T-helper 2 cell treated with Interferon-gamma antibody and Interleukin-4, amounts not matched to agents 5 μg/mL and 100 μg/mL, for 36 hours (primary cell): ENCODE measurements around the gene SLC16A7.

ENCODE experiments used
- DNase-seq: peaks from one replicate; pipeline ENCODE4 v3.0.0; 2021; ENCODE audit warnings: low spot score
- H3K27ac Mint-ChIP-seq: one replicate; pipeline ENCODE4 v1.8.0; 2021; ENCODE audit warnings: mild to moderate bottlenecking, mixed read lengths
- H3K27me3 Mint-ChIP-seq: one replicate; pipeline ENCODE4 v1.8.0; 2021; ENCODE audit warnings: low read depth, mixed read lengths
- H3K36me3 Mint-ChIP-seq: one replicate; pipeline ENCODE4 v1.8.0; 2021; ENCODE audit warnings: low read depth, mixed read lengths
- H3K4me1 Mint-ChIP-seq: one replicate; pipeline ENCODE4 v1.8.0; 2021; ENCODE audit warnings: low read depth, mixed read lengths
- H3K4me3 Mint-ChIP-seq: one replicate; pipeline ENCODE4 v1.8.0; 2022; ENCODE audit warnings: mild to moderate bottlenecking, moderate library complexity, mixed read lengths
- H3K9me3 Mint-ChIP-seq: one replicate; pipeline ENCODE4 v1.8.0; 2021; ENCODE audit warnings: mixed read lengths

SLC16A7 gene, protein sequence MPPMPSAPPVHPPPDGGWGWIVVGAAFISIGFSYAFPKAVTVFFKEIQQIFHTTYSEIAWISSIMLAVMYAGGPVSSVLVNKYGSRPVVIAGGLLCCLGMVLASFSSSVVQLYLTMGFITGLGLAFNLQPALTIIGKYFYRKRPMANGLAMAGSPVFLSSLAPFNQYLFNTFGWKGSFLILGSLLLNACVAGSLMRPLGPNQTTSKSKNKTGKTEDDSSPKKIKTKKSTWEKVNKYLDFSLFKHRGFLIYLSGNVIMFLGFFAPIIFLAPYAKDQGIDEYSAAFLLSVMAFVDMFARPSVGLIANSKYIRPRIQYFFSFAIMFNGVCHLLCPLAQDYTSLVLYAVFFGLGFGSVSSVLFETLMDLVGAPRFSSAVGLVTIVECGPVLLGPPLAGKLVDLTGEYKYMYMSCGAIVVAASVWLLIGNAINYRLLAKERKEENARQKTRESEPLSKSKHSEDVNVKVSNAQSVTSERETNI

DNA sequence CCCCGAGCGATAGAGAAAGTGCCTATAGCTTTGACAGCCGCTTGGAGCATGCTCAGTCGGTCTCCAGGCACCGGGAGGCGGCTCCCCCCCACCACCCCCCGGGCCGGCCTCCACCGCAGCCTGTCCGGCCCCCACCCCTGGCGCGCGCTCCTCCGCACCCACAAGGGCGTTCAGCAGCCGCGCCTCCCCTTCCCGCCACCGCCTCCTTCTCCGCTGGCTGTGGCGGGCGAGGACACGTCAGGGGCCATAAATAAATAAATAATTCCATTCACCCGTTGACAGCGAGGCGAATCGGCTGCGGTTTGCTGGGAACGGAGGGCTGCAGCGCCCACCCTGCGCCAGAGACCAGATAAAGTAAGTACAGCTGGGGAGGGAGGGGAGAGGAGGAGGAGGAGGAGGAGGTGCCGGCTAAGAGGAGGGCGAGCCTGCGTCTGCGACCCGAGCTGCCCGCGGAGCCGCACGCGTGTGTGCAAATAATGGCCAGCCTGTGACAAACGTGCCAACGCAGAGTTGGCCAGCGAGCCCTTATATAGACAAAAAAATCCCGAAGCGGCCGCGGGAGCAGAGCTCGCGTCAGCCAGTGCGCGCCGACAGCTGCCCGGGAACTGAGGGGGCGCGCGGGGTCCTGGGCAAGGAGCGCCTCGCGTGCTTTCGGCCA lies at the start of gene SLC16A7:
Gene SLC16A7, plus strand, starts transcription at position 147 of the 658 bp plus-strand sequence. CDS start 108,773 bp downstream, outside the sequence.
- H3K27ac Mint-ChIP-seq, result peak within 1 kb of the TSS; percentile 97
- peak; percentile 79 for DNase-seq
- peak within 1 kb of the TSS; percentile 91 for H3K4me3 Mint-ChIP-seq
- no peaks in the 10 kb centered on the region for H3K27me3 Mint-ChIP-seq
- H3K9me3 Mint-ChIP-seq, result no peaks in the 10 kb centered on the region
- peaks cover 42% of the 10 kb centered on the region for H3K4me1 Mint-ChIP-seq
- peaks cover 31% of the 10 kb centered on the region for H3K36me3 Mint-ChIP-seq

DNA sequence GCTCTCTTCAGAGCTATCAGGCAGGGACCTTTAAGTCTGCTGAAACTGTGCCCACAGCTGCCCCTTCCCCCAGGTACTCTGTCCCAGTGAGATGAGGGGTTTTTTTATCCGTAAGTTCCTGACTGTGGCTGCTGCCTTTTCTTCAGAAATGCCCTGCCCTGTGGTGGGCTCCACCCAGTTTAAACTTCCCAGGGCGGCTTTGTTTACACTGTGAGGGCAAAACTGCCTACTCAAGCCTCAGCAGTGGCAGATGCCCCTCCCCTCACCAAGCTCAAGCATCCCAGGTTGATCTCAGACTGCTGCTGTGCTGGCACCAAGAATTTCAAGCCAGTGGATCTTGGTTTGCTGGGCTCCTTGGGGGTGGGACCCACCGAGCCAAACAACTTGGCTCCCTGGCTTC lies 46.9 kb upstream of the SLC16A7 start:
- H3K4me1 Mint-ChIP-seq, result peaks cover 6% of the 10 kb centered on the region
- H3K36me3 Mint-ChIP-seq, result no peaks in the 10 kb centered on the region
- no peak for DNase-seq
- no peaks in the 10 kb centered on the region for H3K27me3 Mint-ChIP-seq
- no peak overlapping the region for H3K27ac Mint-ChIP-seq
- no peak overlapping the region for H3K4me3 Mint-ChIP-seq
- no peaks in the 10 kb centered on the region for H3K9me3 Mint-ChIP-seq

DNA sequence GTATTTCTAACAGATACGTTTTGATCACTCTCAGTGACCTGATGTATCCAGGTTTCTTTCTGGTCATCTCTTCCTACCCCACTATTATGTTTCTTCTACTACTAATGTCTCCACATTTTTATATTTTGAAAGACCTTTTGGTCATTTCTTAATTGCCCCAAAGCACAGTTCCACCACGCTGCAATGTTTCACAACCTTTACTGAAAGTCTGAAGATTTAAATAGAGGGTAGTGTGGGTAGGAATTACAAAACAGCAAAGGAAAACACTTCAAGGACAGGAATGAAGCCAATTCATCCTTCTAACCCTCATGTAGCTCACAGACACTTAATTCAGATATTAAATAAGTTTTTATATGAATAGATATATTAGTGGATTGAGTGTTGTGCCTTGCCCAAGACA lies 36.1 kb upstream of the SLC16A7 start:
- peaks cover 4% of the 10 kb centered on the region for H3K27me3 Mint-ChIP-seq
- H3K4me3 Mint-ChIP-seq, result no peak overlapping the region
- H3K4me1 Mint-ChIP-seq, result no peaks in the 10 kb centered on the region
- no peaks in the 10 kb centered on the region for H3K9me3 Mint-ChIP-seq
- H3K27ac Mint-ChIP-seq, result no peak overlapping the region
- no peaks in the 10 kb centered on the region for H3K36me3 Mint-ChIP-seq
- DNase-seq, result no peak

DNA sequence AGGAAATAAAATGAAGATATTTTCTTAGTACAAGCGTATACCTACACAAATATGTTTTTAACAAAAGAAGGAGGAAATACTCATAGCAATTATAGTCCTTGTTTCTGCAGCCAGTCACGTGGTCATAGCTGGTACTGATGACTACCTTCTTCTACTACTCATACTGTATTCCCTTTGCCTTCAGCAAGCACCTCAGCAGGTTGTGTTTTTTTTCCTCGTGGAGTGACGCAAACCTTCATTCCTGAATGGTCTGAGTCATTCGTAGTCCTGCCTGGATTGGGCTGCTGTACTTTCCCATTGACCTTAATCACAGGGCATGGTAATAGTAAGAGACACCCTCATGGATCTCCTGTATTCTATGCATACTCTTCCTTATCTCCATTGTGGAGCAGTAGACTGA lies 25.7 kb upstream of the SLC16A7 start:
- Mint-ChIP-seq H3K4me3 (no peak overlapping the region), H3K9me3 (no peaks in the 10 kb centered on the region), H3K36me3 (no peaks in the 10 kb centered on the region), H3K4me1 (peaks cover 9% of the 10 kb centered on the region), H3K27me3 (peaks cover 12% of the 10 kb centered on the region), H3K27ac (no peak overlapping the region)
- no peak for DNase-seq

DNA sequence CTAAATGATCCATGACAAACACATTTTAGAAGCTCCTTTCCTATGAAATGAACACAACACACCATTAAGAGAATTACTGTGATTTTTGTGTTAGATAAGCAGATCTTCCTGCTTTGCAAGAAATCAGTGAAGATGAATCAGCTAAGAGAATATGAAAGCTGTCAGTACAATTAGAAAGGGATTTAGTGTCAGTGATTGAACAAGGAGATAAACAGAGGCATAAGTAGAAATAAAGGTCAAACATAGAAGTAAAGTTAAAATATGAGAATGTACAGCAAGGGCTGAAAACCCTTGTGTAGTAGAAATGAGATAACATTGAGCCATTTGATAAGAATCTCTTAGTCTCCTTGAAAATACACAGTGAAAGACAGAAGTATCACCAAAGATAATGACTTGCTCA lies 21.4 kb upstream of the SLC16A7 start:
- Mint-ChIP-seq H3K4me3 (no peak overlapping the region), H3K36me3 (peaks cover 5% of the 10 kb centered on the region), H3K4me1 (peaks cover 36% of the 10 kb centered on the region), H3K27ac (no peak overlapping the region), H3K9me3 (peaks cover 7% of the 10 kb centered on the region), H3K27me3 (peaks cover 2% of the 10 kb centered on the region)
- no peak for DNase-seq

DNA sequence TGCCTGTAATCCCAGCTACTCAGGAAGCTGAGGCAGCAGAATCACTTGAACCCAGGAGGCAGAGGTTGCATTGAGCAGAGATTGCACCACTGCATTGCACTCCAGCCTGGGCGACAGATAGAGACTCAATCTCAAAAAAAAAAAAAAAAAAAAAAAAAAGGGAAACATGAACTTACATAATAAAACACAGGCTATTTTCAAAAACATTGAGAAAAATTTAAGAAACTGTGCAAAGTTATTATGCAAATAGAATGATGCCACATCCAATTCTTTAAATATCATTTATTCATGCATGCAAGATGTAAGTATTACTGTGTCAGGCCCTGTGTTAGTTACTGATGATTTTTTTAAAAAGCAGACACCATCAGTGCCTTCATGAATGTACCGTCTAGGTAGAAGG lies 20.0 kb upstream of the SLC16A7 start:
- Mint-ChIP-seq H3K27ac (no peak overlapping the region), H3K9me3 (peaks cover 7% of the 10 kb centered on the region), H3K4me3 (no peak overlapping the region), H3K4me1 (peaks cover 46% of the 10 kb centered on the region), H3K27me3 (peaks cover 5% of the 10 kb centered on the region), H3K36me3 (peaks cover 5% of the 10 kb centered on the region)
- DNase-seq, result no peak

DNA sequence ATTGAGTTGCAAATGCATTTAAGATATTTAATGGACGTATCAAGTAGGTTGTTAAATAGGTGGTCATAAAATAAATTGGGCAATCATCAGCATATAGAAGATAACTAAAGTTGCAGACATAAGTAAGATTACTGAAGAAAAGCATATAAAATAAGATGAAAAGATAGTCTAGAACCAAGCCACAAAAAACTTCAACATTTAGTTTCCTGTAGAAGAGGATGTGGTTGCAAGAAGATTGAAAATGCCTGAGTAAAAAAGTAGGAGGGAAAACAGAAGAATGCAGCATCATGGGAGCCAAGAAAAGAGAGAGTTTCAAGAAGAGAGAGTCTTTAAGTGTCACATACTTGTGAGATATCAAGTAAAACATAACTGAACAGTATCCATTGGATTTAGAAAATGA lies 17.6 kb upstream of the SLC16A7 start:
- Mint-ChIP-seq H3K27me3 (peaks cover 5% of the 10 kb centered on the region), H3K27ac (peak overlapping the region; percentile 23), H3K4me1 (peaks cover 53% of the 10 kb centered on the region), H3K9me3 (peaks cover 7% of the 10 kb centered on the region), H3K4me3 (peak overlapping the region; percentile 37), H3K36me3 (peaks cover 5% of the 10 kb centered on the region)
- DNase-seq, result no peak

DNA sequence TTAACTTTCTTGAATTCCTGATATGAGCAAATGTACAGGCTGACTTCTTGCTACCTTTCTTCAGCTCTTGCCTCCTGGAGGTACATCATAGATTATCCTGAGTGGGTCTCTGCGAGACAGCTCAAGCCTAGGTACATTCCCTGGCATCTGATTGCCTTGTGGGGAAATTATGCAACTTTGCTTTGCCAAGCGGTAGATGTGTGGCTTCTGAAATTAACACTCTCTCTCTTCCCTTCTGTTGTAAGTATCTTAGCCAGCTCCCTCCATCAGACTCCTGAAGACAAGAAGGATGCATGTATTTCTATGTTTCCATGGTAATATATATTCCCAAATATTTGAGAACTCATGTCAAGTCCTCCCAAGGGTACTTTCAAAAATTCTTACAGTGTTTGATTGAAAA lies 16.2 kb upstream of the SLC16A7 start:
- H3K36me3 Mint-ChIP-seq, result peaks cover 5% of the 10 kb centered on the region
- peaks cover 7% of the 10 kb centered on the region for H3K9me3 Mint-ChIP-seq
- DNase-seq, result no peak
- no peak overlapping the region for H3K27ac Mint-ChIP-seq
- no peak overlapping the region for H3K4me3 Mint-ChIP-seq
- peaks cover 10% of the 10 kb centered on the region for H3K27me3 Mint-ChIP-seq
- H3K4me1 Mint-ChIP-seq, result peaks cover 55% of the 10 kb centered on the region

DNA sequence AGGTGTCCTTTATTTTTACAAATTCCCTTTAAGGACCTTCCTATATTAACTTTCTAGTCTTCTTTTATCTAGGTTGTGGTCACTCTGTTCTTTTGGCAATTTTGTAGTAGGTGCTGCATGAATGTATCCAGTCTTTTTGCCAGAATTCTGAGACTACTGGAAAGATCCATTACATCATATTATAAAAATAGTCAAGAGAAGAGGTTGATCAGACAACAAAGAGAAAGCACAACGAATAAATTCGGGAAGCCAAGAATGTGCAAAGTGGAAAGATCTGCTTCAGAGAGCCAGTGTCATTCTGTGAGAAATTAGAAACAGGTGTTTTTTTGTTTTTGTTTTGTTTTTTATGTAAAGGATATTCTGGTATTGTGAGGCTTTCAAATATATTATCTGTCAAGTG lies 15.8 kb upstream of the SLC16A7 start:
- Mint-ChIP-seq H3K36me3 (peaks cover 5% of the 10 kb centered on the region), H3K9me3 (peaks cover 7% of the 10 kb centered on the region), H3K27ac (no peak overlapping the region)

DNA sequence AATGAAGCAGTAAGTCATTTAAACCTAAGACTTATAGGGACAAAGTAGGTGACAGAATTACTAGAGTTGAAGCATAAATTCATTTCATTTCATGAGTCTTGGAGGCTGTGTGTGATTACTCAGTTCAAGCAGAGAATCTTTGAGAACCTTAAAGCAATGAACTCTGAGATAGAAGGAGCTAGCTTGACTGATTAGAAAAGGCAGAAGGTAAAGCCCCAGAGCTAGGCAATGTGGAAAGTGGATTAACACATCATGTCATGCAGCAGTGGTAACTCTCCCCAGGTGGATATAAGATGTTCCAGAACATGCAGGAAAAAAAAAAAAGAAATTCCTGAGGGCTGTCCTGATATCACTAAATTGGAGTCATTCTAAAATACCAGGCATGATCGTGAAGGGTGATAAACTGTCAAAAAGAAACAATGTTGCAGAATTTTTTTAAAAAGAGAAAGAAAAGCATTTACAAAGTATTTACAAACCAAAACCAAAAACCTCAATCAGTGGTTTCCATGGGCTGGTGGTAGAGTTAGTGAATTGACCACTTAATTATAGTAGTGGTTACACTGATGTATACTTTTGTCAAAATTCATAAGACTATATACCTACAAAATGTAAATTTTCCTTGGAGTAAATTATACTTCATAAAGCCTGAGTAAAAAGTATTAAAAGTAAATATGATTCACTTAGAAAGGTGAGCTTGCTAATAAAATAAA lies 12.7 kb upstream of the SLC16A7 start:
- Mint-ChIP-seq H3K4me3 (peak overlapping the region; percentile 58), H3K27ac (peak overlapping the region; percentile 33), H3K9me3 (peaks cover 4% of the 10 kb centered on the region), H3K36me3 (peaks cover 2% of the 10 kb centered on the region), H3K4me1 (peaks cover 33% of the 10 kb centered on the region), H3K27me3 (peaks cover 16% of the 10 kb centered on the region)
- DNase-seq, result no peak

More for the DNA sequence above, 15.8 kb upstream of the SLC16A7 start:
- DNase-seq, result no peak
- Mint-ChIP-seq H3K4me1 (peaks cover 55% of the 10 kb centered on the region), H3K4me3 (no peak overlapping the region), H3K27me3 (peaks cover 14% of the 10 kb centered on the region)

DNA sequence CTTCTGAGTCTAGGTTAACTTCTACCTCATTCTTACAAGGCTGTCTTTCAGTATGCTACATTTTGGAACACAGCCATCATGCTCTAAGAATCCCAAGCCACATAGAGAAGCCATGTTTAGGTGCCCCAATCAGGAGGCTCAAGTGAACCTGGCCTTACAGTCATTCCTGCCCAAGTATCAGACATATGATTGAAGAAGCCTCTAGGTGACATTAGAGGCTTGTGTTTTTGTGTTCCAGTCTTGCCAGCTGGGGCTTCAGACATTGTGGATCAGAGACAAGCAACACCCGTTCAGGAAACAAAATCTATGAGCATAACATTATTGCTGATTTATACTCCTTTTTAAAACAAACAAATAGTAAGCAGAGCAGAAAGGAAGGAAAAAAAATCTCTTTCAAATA lies 8.1 kb upstream of the SLC16A7 start:
- DNase-seq, result no peak
- Mint-ChIP-seq H3K9me3 (no peaks in the 10 kb centered on the region), H3K27ac (no peak overlapping the region), H3K27me3 (peaks cover 11% of the 10 kb centered on the region), H3K36me3 (no peaks in the 10 kb centered on the region), H3K4me1 (peaks cover 13% of the 10 kb centered on the region), H3K4me3 (no peak overlapping the region)

DNA sequence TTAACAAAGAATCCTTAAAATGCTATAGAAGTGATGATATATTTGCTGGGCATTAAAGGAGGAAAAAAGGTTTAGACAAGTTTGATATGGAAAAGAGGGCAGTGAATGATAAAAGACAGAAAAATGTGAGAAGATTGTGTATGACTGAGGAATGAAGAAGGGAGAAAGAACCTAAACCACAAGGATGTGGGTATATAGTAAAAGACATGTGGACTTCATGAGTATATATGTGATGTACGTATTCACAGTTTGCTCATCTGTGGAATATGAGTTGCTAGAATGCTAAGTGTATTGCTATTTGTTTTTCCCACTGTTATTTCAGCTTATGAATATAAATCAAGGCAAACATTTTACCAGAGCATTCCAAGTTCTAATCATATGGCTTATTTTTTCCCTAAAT lies 2.1 kb upstream of the SLC16A7 start:
- Mint-ChIP-seq H3K4me1 (peaks cover 32% of the 10 kb centered on the region), H3K9me3 (no peaks in the 10 kb centered on the region), H3K36me3 (peaks cover 13% of the 10 kb centered on the region), H3K27ac (no peak overlapping the region), H3K27me3 (no peaks in the 10 kb centered on the region), H3K4me3 (no peak overlapping the region)
- no peak for DNase-seq

DNA sequence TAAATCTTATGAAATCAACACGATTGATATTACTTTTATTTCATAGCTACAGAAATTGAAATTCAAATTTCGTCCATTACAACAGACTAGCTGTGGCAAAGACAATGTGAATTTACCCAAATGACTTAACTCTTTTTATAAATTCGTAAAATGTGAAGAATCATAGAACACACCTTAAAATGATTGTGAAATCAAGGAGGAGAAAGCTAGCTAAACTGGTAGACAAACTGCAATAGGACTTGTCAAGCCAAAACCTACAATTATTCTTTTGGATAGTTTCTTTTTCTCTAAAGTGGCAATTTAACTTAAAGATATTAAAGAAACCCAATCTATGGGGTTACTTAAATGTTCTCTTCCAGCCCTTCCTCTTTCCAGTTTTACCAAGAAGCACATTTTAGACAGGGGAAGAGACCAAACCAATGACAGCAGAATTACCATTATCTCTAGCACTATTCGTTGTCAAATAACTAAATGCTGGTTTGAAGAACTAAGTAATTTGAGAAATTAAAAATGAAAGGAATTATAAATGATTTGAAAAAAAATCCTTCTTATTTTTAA lies 807 bp upstream of the SLC16A7 start:
- H3K4me3 Mint-ChIP-seq, result peak overlapping the region; percentile 91
- no peak for DNase-seq
- peaks cover 40% of the 10 kb centered on the region for H3K4me1 Mint-ChIP-seq
- peaks cover 25% of the 10 kb centered on the region for H3K36me3 Mint-ChIP-seq
- H3K27ac Mint-ChIP-seq, result peak overlapping the region; percentile 90
- no peaks in the 10 kb centered on the region for H3K9me3 Mint-ChIP-seq
- H3K27me3 Mint-ChIP-seq, result no peaks in the 10 kb centered on the region

DNA sequence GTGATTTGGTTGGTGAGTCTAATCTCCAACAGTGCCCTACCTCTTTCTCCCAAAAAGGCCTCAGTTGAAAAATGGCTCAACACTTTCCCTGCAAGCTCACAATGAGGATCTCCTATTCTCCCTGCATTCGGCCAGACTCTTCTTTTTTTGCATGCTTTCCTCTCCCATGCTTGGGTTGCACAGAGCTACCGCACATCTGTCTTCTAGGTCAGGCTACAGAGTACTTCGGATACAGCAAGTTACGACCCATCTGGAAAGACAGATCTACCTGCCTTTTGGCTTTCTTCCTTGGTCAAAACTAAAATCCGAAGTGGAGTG lies 305 bp upstream of the SLC16A7 start:
- Mint-ChIP-seq H3K36me3 (peaks cover 29% of the 10 kb centered on the region), H3K4me3 (peak overlapping the region; percentile 91), H3K4me1 (peaks cover 44% of the 10 kb centered on the region), H3K27me3 (no peaks in the 10 kb centered on the region), H3K9me3 (no peaks in the 10 kb centered on the region), H3K27ac (peak overlapping the region; percentile 90)
- no peak for DNase-seq
